ENCODE data around the gene ZNF692.

ZNF692 gene

DNA sequence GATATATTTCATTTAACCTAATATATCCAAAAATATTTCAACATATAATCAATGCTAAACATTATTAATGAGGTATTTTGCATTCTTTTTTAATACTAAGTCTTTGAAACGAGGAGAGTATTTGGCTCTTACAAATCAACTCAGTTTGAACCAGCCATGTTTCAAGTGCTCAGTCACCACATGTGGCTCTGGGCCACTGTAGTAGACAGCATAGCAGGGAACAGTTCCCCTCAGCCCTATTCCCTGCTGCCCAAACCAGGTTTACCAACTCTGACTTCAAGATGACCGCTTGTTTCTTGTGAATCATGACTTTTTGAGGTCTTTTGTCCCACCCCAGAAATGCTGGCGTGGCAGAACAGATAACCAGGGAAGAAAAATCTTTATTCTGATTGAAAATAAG, 15.2 kb downstream of the ZNF692 start:
- Histone ChIP-seq H3K9me2 (replicated peaks; ENCODE audit: control insufficient read depth, low read length) (no peaks in the 10 kb centered on the region), H3K27ac (ENCODE audit: low read depth, low read length) (no peak overlapping the region), H3K9me3 (ENCODE audit: control insufficient read depth, insufficient read depth, low read length) (no peaks in the 10 kb centered on the region), H3K27me3 (ENCODE audit: control insufficient read depth, low read length) (no peaks in the 10 kb centered on the region), H3K36me3 (ENCODE audit: control insufficient read depth, low read length) (peaks cover 52% of the 10 kb centered on the region), H3K4me1 (ENCODE audit: control insufficient read depth, low read length) (peaks cover 9% of the 10 kb centered on the region), H3K4me3 (ENCODE audit: low read length) (no peak overlapping the region), H3K79me2 (ENCODE audit: control insufficient read depth, low read length) (peaks cover 38% of the 10 kb centered on the region), H3K4me2 (ENCODE audit: low read length) (no peak overlapping the region), H4K20me1 (ENCODE audit: control insufficient read depth, insufficient read depth, low read depth, low read length) (peaks cover 4% of the 10 kb centered on the region; the same call in 1 of the 2 replicates), H3F3A (ENCODE audit: control insufficient read depth, insufficient read depth) (peaks cover 4% of the 10 kb centered on the region; the same call in 1 of the 2 replicates)
- TF ChIP-seq CTCF (IDR thresholded peaks at IDR 0.05; ENCODE audit: low read depth, low read length, poor library complexity, severe bottlenecking) (no peak), EZH2phosphoT487 (IDR thresholded peaks at IDR 0.05; ENCODE audit: borderline replicate concordance, low read length) (no peak)

DNA sequence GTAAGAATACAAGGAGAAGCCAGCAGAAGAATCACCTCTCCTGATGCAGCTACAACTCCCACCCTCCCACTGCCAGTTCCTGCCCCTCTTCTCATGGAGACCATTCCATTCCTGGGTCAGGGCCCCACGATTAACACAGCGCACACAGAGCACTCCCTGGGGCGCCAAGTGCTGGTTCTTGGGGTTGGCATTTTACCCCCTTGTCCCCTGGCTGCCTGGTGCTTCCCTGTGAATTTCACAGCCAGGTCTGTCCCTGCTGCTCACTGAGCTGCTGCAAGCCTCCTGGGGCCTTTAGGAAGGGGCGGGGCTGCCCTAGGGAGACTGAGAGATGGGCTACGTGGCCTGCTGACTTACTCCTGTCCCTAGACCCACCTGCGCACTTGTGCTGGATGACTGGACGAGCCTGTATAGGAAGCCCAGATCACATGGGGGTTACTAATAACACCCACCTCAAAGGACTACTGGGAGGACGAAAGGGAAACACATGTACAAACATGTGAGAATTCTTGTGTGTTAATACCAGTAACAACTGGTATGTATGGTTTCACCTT, 16.0 kb downstream of the ZNF692 start:
- Histone ChIP-seq H3K27me3 (ENCODE audit: control insufficient read depth, low read length) (no peaks in the 10 kb centered on the region), H4K20me1 (ENCODE audit: control insufficient read depth, insufficient read depth, low read depth, low read length) (peaks cover 4% of the 10 kb centered on the region; the same call in 1 of the 2 replicates), H3K4me3 (ENCODE audit: low read length) (no peak overlapping the region), H3F3A (ENCODE audit: control insufficient read depth, insufficient read depth) (peaks cover 4% of the 10 kb centered on the region; the same call in 1 of the 2 replicates), H3K9me3 (ENCODE audit: control insufficient read depth, insufficient read depth, low read length) (no peaks in the 10 kb centered on the region), H3K27ac (ENCODE audit: low read depth, low read length) (no peak overlapping the region), H3K36me3 (ENCODE audit: control insufficient read depth, low read length) (peaks cover 49% of the 10 kb centered on the region), H3K9me2 (replicated peaks; ENCODE audit: control insufficient read depth, low read length) (no peaks in the 10 kb centered on the region), H3K4me2 (ENCODE audit: low read length) (no peak overlapping the region), H3K79me2 (ENCODE audit: control insufficient read depth, low read length) (peaks cover 43% of the 10 kb centered on the region), H3K4me1 (ENCODE audit: control insufficient read depth, low read length) (peaks cover 9% of the 10 kb centered on the region)
- TF ChIP-seq CTCF (IDR thresholded peaks at IDR 0.05; ENCODE audit: low read depth, low read length, poor library complexity, severe bottlenecking) (no peak), EZH2phosphoT487 (IDR thresholded peaks at IDR 0.05; ENCODE audit: borderline replicate concordance, low read length) (no peak)

- Histone ChIP-seq H3K4me1 (ENCODE audit: control insufficient read depth, low read length) (peaks cover 17% of the 10 kb centered on the region), H3K4me2 (ENCODE audit: low read length) (no peak overlapping the region), H3K27ac (ENCODE audit: low read depth, low read length) (no peak overlapping the region), H3K9me3 (ENCODE audit: control insufficient read depth, insufficient read depth, low read length) (no peaks in the 10 kb centered on the region), H4K20me1 (ENCODE audit: control insufficient read depth, insufficient read depth, low read depth, low read length) (peaks cover 4% of the 10 kb centered on the region; the same call in 1 of the 2 replicates), H3K36me3 (ENCODE audit: control insufficient read depth, low read length) (peaks cover 39% of the 10 kb centered on the region), H3K9me2 (replicated peaks; ENCODE audit: control insufficient read depth, low read length) (no peaks in the 10 kb centered on the region), H3K27me3 (ENCODE audit: control insufficient read depth, low read length) (no peaks in the 10 kb centered on the region), H3K79me2 (ENCODE audit: control insufficient read depth, low read length) (peaks cover 43% of the 10 kb centered on the region), H3K4me3 (ENCODE audit: low read length) (no peak overlapping the region), H3F3A (ENCODE audit: control insufficient read depth, insufficient read depth) (peaks cover 4% of the 10 kb centered on the region; the same call in 1 of the 2 replicates)
- TF ChIP-seq CTCF (IDR thresholded peaks at IDR 0.05; ENCODE audit: low read depth, low read length, poor library complexity, severe bottlenecking) (peak; percentile 71), EZH2phosphoT487 (IDR thresholded peaks at IDR 0.05; ENCODE audit: borderline replicate concordance, low read length) (no peak)
Observed at GRCh38 chr1:248841702-248842395, 17.0 kb downstream of the ZNF692 start.

All from DOHH2 (cell line).